ENCODE data around the gene CDH13. TPM values are rescaled to one million over a fixed set of nuclear protein-coding genes. Genes with fewer than 3 reads are reported as not detected.

The CDH13 gene
- total and polyA plus RNA-seq, 2 donors (not counting 3 experiments of a cell fraction or from before 2014, with no cell fraction given) = 96.6 to 124 TPM

DNA sequence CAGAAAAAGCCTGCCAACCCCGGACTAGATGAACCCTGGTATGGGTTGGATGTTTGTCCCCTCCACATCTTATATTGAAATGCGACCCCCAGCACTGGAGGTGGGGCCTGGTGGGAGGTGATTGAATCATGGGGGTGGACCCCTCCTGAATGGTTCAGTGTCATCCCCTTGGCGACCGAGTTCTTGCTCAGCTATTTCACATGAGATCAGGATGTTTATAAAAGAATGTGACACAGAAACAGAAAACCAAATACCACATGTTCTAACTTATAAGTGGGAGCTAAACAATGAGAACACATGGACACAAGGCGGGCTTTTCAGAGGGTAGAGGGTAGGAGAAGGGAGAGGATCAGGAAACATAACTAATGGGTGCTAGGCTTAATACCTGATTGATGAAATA lies 605.0 kb downstream of the CDH13 start:
- no peaks in the 10 kb centered on the region for H3K79me2 ChIP-seq (ENCODE audit: control insufficient read depth, insufficient read depth, low read length)
- H3K4me2 ChIP-seq (ENCODE audit: insufficient read depth, low read length) = no peak overlapping the region
- ChIA-PET CTCF (no interaction called here), POLR2A (no interaction called here)
- no peaks in the 10 kb centered on the region for H3K27me3 ChIP-seq (ENCODE audit: control insufficient read depth in 2 of 2, insufficient read depth in 2 of 2, low read length in 2 of 2)
- H3K9ac ChIP-seq (replicated peaks; ENCODE audit: extremely low read depth, insufficient read depth, low read length) = no peak overlapping the region
- no TSS peak for BruUV-seq (replicated peaks)
- no peak overlapping the region for H2AFZ ChIP-seq (ENCODE audit: low read depth, low read length)
- no peaks in the 10 kb centered on the region for H3K4me1 ChIP-seq (ENCODE audit: control insufficient read depth, extremely low read depth, insufficient read depth, low read length)
- no peak overlapping the region for H3K27ac ChIP-seq (ENCODE audit: insufficient read depth, low read depth, low read length)
- TF ChIP-seq FOS (IDR thresholded peaks at IDR 0.05; ENCODE audit: borderline replicate concordance, insufficient read depth, low read length) = no peak
- no peaks in the 10 kb centered on the region for H4K20me1 ChIP-seq (replicated peaks; ENCODE audit: control insufficient read depth, extremely low read depth, insufficient read depth, low read length)
- no peak overlapping the region for H3K4me3 ChIP-seq (replicated peaks in 1 of 3; ENCODE audit: insufficient read depth in 1 of 3, low read depth in 1 of 3, low read length in 3 of 3)
- dilution Hi-C loops (cut with MboI; ENCODE audit: extremely low pct_ligation_motif_present, low sequenced_read_pairs) = no loop called here
- DNase-seq (ENCODE audit: low read depth, low spot score) = no peak
- no peaks in the 10 kb centered on the region for H3K9me3 ChIP-seq (replicated peaks; ENCODE audit: control insufficient read depth, insufficient read depth, low read length)
- H3K36me3 ChIP-seq (ENCODE audit: control insufficient read depth in 2 of 2, extremely low read depth in 1 of 2, insufficient read depth in 2 of 2, low read length in 2 of 2) = no peaks in the 10 kb centered on the region
- intact Hi-C loops (cut with micrococcal nuclease) = no loop called here
- no peaks in the 10 kb centered on the region for H3K9me1 ChIP-seq (replicated peaks; ENCODE audit: control insufficient read depth, extremely low read depth, insufficient read depth, low read length)
- FAIRE-seq = no peak

DNA sequence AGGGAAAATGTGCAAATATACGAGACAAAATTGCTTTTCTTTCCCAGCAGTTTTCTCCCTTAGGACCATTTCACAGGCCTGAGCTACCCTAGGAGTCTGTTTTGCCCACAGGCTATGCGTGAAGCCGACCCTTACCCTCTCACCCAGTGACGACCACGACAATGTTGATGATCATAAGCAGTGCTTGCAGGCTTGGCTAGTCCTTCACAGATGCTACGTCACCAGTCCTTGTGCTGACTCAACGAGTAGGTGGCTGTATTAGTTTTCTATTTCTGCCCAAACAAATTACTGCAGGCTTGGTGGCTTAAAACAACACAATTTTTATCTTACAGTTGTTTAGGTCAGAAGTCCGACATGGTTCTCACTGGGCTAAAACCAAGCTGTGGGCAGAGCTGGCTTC lies 606.4 kb downstream of the CDH13 start:
- Histone ChIP-seq H3K9me3 (replicated peaks; ENCODE audit: control insufficient read depth, insufficient read depth, low read length) (no peaks in the 10 kb centered on the region), H3K79me2 (ENCODE audit: control insufficient read depth, insufficient read depth, low read length) (no peaks in the 10 kb centered on the region), H3K27me3 (ENCODE audit: control insufficient read depth in 2 of 2, insufficient read depth in 2 of 2, low read length in 2 of 2) (no peaks in the 10 kb centered on the region), H3K9ac (replicated peaks; ENCODE audit: extremely low read depth, insufficient read depth, low read length) (no peak overlapping the region), H3K36me3 (ENCODE audit: control insufficient read depth in 2 of 2, extremely low read depth in 1 of 2, insufficient read depth in 2 of 2, low read length in 2 of 2) (no peaks in the 10 kb centered on the region), H3K4me2 (ENCODE audit: insufficient read depth, low read length) (no peak overlapping the region), H3K27ac (ENCODE audit: insufficient read depth, low read depth, low read length) (no peak overlapping the region), H4K20me1 (replicated peaks; ENCODE audit: control insufficient read depth, extremely low read depth, insufficient read depth, low read length) (no peaks in the 10 kb centered on the region), H3K4me3 (replicated peaks in 1 of 3; ENCODE audit: insufficient read depth in 1 of 3, low read depth in 1 of 3, low read length in 3 of 3) (no peak overlapping the region), H3K4me1 (ENCODE audit: control insufficient read depth, extremely low read depth, insufficient read depth, low read length) (no peaks in the 10 kb centered on the region), H2AFZ (ENCODE audit: low read depth, low read length) (no peak overlapping the region), H3K9me1 (replicated peaks; ENCODE audit: control insufficient read depth, extremely low read depth, insufficient read depth, low read length) (no peaks in the 10 kb centered on the region)
- no TSS peak for BruUV-seq (replicated peaks)
- dilution Hi-C loops (cut with MboI; ENCODE audit: extremely low pct_ligation_motif_present, low sequenced_read_pairs) = no loop called here
- no peak for DNase-seq (ENCODE audit: low read depth, low spot score)
- no peak for FAIRE-seq
- POLR2A ChIA-PET = no interaction called here
- TF ChIP-seq JUN (IDR thresholded peaks at IDR 0.05; ENCODE audit: borderline replicate concordance, insufficient read depth, insufficient read length, low read depth) (no peak), EZH2 (IDR thresholded peaks at IDR 0.05; ENCODE audit: borderline replicate concordance, low read depth, low read length, severe bottlenecking) (no peak), FOS (IDR thresholded peaks at IDR 0.05; ENCODE audit: borderline replicate concordance, insufficient read depth, low read length) (no peak), POLR2A (IDR thresholded peaks at IDR 0.05; ENCODE audit: low read depth, low read length) (no peak), MYC (IDR thresholded peaks at IDR 0.05; ENCODE audit: low read depth, low read length) (no peak), POLR2AphosphoS5 (IDR thresholded peaks at IDR 0.05; ENCODE audit: insufficient read depth, low read depth, low read length) (no peak), GATA2 (IDR thresholded peaks at IDR 0.05; ENCODE audit: insufficient read depth, insufficient read length, low read depth, low read length) (no peak)
- TF ChIP-seq, protein P1, sequence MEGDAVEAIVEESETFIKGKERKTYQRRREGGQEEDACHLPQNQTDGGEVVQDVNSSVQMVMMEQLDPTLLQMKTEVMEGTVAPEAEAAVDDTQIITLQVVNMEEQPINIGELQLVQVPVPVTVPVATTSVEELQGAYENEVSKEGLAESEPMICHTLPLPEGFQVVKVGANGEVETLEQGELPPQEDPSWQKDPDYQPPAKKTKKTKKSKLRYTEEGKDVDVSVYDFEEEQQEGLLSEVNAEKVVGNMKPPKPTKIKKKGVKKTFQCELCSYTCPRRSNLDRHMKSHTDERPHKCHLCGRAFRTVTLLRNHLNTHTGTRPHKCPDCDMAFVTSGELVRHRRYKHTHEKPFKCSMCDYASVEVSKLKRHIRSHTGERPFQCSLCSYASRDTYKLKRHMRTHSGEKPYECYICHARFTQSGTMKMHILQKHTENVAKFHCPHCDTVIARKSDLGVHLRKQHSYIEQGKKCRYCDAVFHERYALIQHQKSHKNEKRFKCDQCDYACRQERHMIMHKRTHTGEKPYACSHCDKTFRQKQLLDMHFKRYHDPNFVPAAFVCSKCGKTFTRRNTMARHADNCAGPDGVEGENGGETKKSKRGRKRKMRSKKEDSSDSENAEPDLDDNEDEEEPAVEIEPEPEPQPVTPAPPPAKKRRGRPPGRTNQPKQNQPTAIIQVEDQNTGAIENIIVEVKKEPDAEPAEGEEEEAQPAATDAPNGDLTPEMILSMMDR (IDR thresholded peaks at IDR 0.05; ENCODE audit: extremely low read depth in 1 of 2, insufficient read depth in 1 of 2, low read depth in 1 of 2, low read length in 2 of 2) = no peak
- TF ChIP-seq, protein P2, sequence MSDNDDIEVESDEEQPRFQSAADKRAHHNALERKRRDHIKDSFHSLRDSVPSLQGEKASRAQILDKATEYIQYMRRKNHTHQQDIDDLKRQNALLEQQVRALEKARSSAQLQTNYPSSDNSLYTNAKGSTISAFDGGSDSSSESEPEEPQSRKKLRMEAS (IDR thresholded peaks at IDR 0.05; ENCODE audit: insufficient read depth, insufficient read length) = no peak
- intact Hi-C loops (cut with micrococcal nuclease) = no loop called here
- CTCF ChIA-PET = interaction anchor here (1.0 to 1.7 kb wide), 2 partner anchors 18 to 602 kb away, joined by 3 to 4 read pairs; no protein-coding TSS in a partner anchor

All from endothelial cell of umbilical vein (primary cell).